8988T (cell line): ENCODE measurements around the gene EPHB3.
"Not testable (repeated sequence)": the region's sequence is repeated elsewhere in the genome, so short reads cannot be mapped to it uniquely, and the experiment has no call there.

Experiments used
- DNase-seq: peaks from one replicate; pipeline ENCODE4 v3.0.0; 2011

Gene EPHB3

DNA sequence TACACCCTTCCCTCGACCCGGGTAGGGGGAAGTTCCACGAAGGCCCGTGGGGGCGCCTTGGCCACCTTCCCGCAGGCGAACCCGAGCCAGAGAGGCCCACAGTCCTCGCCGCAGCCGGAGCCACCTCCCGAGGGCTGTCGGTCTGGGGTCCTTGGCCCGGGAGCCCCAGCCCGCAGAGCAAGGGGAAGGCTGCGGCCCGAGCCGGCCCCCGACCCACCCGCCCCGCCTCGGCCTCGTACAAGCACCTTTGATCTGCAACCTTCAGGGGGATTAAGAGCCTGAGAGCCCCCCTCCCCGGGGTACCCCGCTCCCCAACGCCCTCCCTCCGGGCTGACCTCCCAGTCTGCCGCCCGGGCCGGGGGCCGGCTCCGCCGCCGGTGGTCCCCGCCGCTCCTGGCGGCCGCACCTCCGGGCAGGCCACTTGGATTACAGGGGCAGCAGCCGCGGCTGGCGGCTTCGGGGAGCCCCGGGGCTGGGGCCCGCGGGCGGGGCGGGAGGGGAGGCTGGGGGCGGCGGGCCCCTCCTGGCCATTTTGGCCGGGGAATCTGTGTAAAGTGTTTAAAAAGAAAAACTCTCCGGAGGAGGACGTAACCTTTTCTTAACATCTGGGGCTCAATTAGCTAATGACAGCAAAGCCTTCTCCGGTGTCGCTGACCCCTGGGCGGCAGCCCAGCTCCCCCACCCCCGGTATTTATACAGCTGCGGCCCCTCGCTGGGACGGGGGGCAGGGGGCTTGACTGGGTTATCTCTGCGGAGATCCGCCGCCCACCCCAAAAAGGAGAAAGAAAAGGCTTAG, 40.2 kb downstream of the EPHB3 start:
- DNase-seq, result no peak

DNA sequence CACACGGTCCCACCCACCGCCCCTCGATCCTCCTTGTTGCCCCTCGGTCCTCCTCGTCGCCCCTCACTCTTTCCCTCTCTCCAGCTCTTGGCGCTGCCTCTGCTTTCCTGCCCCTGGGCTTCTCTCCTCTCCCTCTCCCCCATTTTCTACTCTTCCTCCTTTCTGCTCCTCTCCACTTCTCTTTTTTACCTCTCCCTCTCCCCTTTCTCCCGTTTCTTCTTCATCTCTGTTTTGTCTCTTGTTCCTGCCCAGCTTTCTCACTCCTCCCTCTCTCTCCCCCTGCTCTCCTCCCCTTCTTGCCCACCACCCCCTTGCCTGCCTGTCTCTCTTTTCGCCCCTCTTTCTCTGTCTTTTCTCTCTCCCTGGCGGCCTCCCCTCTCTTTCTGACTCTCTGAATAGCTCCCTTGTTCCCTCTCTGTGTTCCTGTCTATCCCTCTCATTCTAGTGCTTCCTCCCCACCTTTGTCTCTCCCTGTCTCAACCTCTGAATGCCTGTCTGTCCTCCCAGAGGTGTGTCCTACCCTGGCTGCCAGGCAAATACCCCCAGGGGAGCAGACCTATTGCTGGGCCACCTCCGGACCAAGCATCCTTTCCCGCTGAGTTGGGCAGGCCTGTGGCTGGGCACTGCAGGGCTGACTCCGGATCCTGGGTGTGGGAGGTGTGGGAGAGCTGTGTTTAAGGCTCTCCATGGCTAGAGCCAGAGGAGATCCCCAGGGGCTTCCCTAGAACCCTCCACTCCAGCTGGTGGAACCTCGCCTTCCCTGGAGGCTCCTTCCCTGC, 41.0 kb downstream of the EPHB3 start:
- peak; percentile 68 for DNase-seq

DNA sequence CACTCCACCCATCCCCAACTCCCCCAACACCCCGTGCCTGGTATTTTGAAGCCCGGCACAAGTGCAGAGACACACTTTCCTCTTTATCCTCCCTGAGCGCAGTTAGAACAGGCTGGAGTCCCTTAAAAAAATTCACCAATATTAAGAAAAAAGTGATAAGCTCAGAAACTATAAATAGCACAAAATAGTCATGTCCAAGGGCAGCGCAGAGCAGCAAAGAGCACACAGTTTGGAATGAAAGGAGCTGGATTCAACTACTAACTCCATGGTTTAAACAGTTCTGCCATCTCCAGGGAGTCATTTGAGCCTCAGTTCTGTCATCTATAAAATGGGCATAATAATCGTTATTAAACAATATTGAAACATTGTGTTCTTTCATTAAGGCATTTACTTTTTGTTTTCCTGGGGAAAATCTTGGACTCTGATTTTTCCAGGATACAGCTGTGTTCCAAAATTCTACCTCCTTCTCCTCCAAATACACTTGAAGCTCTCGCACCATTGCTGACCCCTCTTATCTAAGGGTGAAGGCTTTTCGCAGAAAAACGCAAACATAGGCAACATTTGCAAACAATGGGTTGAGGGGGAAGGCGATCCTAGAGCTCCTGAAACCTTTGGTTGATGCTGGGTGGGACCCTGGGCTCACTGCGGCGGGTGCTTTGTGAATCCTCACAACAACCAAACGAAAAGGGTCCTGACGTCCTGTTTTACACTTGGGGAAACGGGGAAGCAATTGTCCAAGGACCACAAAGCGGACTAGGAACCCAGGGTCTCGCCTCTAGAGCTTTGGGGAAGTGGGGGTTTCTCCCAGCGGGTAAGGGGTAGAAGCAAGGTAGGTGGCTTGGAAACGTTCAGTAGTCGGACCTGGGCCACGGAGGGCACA, 41.8 kb downstream of the EPHB3 start:
- no peak for DNase-seq

DNA sequence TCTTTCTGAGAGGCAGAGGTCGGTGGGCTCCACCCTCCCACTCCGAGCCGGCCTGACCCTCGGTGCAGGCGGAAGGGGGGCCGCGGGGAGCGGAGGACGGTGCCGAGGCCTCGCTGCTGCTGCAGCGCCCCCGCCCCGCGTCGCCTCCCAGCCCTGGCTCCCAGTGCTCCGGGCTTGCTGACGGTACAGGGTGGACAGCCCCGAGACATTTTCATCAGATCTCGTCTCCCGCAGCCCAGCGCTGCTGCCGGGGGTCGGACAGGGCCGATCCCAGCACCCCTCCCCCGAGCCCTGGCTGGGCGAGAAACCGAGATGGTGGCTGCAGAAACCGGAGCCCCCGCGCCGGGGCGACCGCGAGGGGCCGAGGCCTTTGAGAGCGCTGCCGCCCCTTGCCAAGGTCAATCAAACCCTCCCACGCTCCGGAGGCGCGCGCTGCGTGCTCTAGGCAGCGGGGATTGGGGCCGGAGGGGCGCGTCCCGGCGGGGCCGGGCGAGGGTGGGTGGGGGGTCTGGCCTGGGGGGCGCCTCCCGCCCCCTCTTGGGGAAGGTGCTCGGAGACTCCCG, 42.5 kb downstream of the EPHB3 start:
- DNase-seq, result no peak

DNA sequence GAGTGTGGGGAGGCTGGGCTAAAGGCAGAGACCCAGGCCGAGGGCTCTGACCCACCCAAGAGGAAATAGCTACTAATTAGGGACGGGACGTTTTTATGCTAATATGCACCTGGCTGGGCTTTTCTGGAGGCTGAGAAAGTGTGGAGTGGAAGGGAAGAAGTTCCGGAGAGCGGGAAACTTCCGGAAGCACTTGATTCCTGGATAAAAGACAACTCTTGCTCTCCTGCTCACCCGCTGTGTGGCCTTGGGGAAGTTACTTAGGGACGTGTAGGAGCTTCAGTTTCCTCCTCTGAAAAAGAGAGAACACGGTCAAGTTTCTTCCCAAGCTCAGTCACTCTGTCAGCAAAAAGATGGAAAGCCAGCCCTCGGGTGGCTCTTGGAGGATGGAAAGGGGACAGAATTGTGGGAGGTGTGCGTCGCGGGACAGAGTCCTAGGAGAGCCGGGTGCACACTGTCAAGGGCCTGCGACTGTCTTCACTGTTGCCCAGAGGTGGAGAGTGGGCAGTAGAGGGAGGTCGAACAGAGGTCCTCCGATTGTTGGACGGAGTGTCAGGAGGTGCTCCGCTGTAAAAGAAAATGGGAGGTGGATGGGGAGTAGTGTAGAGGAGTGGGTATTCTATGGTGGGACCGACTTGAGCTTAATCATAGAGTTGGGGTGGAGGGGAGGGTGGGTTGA, 43.2 kb downstream of the EPHB3 start:
- no peak for DNase-seq

DNA sequence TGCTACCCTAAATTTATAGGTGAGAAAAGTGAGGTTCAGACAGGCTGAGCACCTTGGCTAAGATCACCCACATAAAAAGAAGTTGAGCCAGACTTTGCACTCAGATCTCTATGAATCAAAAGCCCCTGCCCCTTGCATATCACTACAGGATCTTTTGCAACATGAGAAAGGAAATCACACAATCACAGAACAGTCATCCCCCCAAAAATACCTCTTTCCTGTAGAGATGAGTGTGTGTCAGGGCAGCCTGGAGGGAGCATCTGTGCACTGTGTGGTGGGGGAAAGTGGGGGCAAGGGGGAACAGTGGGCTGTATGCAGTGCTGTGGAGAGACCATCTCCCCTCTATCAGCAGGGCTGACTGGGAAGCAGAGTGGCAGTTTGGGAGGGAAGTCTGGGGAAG, 46.6 kb downstream of the EPHB3 start:
- no peak for DNase-seq

DNA sequence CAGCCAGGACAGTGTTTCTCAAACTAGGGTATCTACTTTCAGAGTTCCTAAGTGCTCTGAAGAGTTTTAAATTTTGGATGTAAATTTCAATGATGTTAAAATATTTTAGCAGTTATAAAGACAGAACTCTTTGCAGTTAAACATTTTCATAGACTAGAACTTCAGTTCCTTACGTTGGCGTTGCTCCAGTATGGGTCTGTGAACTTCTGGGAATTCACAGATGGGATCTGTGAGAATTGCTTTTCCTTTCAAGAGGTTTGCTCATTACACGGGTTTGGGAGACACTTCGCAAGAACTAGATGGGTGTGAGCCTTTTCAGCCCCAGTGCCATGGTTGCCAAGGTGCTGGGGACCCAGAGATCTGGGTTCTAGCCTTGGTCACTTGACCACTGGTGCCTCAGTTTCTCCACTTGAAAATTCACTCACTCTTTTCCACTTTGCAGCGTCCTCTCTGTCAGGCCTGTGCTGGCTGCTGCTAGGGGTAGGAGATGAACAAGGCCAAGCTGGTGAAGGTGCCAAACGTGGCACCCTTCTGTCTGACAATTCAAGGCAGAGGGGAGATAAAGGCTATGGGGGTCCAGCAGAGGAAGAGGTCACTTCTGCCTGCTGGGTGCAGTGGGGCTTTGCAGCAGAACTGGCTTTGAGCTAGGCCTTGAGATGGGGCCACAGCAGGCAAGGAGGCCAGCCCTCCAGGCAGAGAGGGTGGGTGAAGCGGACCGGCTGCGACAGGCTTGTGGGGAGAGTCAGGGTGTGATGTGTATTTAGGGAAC, 48.1 kb downstream of the EPHB3 start:
- DNase-seq, result no peak

DNA sequence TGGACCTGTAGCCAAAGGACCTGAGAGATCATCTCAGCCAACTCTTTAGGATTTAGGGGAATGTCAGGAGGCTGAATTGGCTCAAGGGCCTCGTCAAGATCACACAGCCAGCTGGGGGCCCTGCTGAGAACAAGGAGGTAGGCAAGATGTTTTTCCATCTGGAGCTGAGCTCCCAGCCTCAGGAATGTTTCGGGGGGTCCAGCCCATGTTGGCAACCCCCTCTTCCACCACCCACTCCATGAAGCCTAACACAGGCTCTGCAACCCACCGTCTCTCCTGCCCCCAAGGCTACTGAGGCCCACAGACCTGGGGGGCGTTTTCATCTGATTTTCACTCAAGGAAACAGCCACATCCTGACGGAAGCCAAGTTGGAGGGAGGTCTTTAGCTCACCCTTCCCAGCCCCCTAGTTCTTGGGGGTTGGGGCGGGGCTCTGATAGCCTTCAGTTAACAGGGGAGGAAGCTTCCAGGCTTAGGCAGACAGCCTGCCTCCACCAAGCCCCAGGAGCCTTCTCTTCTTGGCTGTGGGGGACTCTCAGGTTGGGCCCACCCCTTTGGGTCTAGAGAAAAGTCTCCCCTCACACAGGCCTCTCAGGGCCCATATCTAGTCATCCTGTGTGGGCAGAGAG, 48.8 kb downstream of the EPHB3 start:
- DNase-seq, result no peak

DNA sequence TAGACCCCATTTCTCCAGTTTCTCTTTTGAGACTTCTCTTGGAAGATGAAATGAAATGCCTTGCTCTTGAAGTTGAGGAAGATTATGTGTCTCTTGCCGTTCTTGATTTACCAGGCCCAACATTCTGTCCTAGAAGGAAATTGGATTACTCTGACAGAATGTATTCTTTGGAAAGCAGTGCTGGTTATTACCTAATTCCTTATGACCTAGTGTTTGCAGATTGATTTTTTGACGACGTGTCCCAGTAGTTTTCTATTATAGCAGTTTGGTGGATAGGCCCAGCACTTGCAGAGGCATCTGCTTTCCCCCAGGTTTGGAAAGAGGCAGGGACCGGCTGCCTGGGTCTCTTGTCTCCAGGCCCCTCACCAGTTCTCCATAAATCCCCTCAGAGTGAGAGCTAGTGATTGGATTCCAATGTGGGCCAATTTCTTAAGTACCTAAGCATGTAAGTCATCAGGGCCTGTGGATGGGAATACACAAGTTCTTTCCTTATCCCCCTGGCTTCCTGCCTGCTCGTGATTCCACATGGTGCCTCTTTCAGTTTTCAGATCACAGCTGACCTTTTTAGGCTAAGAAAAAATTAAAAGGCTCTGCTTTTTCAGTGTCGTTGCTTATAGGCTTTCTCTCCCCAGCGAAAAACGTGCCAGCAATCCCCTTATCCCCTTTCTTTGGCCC, 50.2 kb downstream of the EPHB3 start:
- DNase-seq, result no peak

DNA sequence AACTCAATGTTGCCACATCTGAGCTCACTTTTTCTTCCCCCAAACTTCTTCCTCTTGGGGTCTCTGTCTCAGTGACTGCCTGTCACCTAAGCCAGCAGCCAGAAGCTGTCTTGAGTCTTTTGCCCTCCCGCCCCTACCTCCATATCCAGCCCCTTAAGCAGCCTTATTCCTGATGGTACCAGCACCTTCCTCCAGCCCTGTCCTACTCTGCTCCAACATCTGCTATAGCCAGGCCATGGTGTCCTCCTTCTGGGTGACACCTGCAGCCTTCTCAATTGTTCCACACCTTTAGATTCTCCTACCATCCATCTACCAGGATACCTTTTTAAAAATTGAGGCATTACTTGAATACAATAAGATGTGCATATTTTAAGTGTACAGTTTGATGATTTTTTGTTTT, 53.8 kb downstream of the EPHB3 start:
- DNase-seq, result no peak

DNA sequence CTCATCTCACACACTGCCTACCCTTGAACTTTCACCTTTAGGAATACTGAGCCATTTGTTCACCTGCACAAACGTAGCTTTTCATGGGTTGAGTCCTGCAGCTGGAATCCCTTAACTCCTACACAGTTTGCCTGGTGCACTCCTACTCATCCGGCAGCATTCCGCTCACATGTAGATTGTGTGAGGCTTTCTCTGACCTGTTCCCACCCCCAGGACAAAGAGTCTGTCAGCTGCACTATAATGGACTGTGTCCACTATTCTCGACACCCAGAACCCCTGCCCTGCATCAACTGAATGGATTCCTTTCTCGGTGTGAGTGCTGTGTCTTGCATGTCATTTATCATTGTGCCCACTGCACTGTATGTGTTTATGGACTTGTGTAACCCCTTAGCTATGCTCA, 54.9 kb downstream of the EPHB3 start:
- DNase-seq, result no peak

DNA sequence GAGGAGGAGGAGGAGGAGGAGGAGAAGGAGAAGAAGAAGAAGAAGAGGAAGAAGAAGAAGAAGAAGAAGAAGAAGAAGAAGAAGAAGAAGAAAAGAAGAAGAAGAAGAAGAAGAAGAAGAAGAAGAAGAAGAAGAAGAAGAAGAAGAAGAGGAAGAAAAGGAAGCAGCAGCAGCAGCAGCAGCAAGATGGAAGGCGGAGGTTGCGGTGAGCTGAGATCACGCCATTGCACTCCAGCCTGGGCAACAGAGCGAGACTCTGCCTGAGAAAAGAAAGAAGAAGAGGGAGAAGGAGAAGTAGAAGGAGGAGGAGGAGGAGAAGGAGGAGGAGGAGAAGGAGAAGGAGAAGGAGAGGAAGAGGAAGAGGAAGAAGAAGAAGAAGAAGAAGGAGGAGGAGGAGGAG, 55.7 kb downstream of the EPHB3 start:
- DNase-seq, result not testable (repeated sequence)

DNA sequence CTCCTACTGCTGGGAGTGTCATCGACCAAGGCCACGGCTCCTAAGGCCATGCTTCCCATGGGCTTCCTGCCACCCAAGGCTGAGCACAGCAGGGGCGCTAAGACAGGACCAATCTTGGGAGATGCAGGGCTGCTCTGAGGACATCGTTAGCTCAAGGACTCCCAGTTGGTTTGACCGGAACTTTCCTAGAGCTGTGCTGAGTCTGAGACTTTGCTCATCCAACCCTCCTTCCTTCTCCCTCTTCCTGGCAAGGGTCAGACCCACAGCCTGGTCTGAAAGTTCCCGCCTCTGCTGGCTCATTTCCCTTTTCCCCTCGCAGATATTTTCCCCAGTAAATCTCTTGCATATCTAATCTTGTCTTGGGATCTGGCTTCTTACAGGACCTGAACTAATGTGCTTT, 57.2 kb downstream of the EPHB3 start:
- DNase-seq, result no peak

DNA sequence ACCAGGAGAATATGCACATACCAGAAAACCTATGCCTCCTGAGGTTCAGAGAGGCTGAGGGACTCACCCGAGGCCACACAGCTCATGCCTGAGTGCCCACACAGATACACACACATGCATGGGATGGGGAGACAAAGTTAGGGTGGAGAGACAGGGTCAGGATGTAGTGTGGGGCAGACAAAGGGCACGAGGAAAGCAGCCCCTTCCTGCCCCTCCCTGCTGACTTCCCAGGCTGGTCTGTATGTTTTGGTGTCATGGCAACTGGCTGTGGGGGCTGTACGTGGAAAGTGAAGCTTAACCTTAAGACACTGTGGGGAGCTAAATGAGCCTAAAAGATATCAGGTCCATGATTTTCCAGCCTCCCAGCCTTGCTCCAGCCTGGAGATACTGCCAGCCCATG, 57.8 kb downstream of the EPHB3 start:
- no peak for DNase-seq

DNA sequence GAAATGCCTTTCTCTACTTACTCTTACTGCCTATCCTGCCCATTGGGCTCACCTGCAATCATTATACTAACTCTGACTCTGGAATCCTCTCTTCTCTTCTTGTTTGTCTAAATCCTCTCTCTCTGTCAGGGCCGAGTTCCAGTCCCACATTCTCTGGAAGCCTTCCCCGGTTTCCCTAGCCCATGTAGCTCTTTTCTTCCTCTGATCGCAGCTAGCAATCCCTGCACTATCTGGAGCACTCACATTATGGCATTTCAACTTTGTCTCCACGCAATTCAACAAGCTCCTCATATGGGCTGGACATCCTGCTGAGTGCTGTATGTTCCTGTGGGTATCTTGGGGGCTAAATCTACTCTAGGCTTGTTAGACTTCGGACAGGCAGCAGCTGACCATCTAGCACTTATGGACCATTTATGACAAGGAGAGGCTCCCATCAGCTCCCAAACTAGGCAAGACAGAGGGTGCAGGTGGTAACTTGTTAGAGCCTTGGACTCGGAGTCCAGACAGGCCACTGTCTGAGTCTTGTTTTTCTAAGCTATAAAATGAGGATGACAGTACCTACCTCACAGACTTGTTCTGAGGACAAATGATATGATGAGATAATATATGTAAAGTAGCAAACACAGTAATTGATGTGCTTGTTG, 58.3 kb downstream of the EPHB3 start:
- DNase-seq, result no peak

DNA sequence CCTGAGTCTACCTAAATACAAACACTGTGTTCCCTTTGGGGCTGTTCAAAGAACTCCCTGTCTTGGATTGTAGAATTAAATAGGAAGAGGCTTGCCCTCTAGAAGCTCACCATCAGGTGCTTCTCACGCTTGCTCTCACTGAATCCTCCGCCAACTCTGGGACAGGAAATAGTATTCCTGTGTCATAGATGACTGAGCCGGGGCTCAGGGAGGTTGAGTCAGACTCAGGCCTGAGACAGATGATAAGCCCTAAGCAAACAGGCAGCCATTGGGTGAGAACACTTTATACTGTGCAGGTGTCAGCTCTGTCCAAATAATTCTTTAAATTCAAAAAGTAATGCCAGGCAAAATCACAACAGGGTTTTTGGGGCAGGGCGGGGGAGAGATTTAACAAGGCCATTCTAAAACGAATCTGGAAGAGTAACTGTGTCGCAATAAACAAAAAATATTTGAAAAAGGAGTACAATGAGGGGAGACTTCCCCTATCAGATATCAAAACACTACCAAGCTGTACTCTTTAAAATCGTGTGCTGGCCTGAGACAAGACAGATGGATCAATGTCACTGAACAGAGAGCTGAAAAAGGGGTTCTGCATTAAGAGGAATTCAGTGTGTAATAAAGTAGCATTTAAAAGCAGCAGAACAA, 59.0 kb downstream of the EPHB3 start:
- no peak for DNase-seq

DNA sequence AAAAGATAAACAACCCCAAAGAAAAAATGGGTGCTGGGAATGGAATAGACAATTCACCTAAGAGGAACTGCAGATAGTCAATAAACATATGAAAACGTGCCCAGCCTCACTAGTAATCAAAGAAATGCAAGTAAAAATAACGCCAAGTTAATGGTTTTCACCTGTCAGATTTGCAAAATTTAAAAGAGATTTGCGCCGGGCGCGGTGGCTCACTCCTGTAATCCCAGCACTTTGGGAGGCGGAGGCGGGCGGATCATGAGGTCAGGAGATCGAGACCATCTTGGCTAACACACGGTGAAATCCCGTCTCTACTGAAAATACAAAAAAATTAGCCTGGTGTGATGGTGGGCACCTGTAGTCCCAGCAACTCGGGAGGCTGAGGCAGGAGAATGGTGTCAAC, 60.6 kb downstream of the EPHB3 start:
- not testable (repeated sequence) for DNase-seq

DNA sequence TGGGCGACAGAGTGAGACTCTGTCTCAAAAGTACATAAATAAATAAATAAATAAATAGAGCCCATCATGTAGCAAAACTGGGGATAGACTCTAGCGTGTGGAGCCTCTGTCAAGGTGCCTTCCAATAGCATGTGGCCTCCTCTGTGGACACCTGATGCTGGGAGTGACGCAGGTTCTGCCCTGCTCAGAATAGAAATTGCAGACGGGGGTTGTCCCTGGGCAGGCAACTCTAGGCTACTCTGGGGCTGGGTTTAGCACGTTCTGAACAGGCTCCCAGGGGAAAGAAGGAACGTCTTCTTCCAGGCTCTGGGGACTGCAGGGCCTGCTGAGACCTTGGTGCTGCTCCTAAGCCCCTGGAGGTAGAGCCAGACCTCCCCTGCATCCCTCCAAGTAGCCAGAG, 65.3 kb downstream of the EPHB3 start:
- DNase-seq, result no peak

DNA sequence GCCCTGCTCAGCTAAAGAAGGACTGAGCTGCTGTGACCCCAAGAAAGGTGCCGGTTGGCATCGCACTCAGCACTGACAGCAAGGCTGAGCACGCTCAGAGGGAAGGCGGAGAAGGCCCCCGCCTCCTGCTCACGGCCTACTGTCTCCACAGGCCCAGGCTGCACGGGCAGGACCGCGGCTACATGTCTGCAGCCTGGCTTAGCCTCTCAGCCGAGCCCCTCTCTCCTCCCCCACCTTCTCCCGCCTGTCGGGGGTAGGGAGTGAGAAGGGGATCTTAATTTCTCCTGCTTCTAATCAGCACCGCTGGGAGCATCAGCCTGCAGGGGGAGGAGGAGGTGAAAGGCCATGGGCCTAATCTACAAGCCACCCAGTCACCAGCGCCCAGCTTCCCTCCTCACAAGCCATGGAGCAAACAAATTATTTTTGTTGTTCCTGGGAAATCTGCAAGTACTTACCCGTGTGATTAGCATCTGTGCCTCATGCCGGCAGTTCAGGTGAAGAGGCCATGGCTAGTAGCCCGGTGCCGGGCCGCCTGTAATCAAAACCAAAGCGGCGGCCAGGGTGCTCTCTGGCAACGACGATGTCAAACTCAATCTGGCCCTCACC, 68.1 kb downstream of the EPHB3 start:
- no peak for DNase-seq
